ENCODE measurements around the gene CTNND1.

The CTNND1 gene

GRCh38 chr11:57764566-57764965, 3.0 kb downstream of the CTNND1 start:
- Histone ChIP-seq H3K4me3 (ENCODE audit: low read depth, low read length) (peak overlapping the region; percentile 50; the same call in 1 of the 2 replicates), H3K4me1 (ENCODE audit: control insufficient read depth, insufficient read depth, low read length) (peaks cover 8% of the 10 kb centered on the region; the same call in 1 of the 2 replicates), H3K27ac (ENCODE audit: extremely low read depth, low read depth, low read length) (no peak overlapping the region), H3K9me3 (ENCODE audit: control insufficient read depth, insufficient read depth, low read depth, low read length) (no peaks in the 10 kb centered on the region), H3K36me3 (ENCODE audit: control insufficient read depth in 2 of 2, insufficient read depth in 1 of 2, low read length in 2 of 2) (no peaks in the 10 kb centered on the region)
- CTCF ChIA-PET, result interaction anchor here (0.7 to 10.5 kb wide), 6 partner anchors 9 to 37 kb away, joined by 3 to 151 read pairs (median 5); partner anchors contain the start of gene BTBD18
- POLR2A ChIA-PET, result interaction anchor here (1.0 to 4.8 kb wide), 4 partner anchors 12 to 23 kb away, joined by 4 to 50 read pairs (median 18); partner anchors contain the start of gene SELENOH
- TF ChIP-seq PRDM6 (tag by site-specific recombination; IDR thresholded peaks at IDR 0.05) (0 out of 2 replicates have a peak, but pooled peaks have one; percentile 12), PRDM10 (tag by site-specific recombination; IDR thresholded peaks at IDR 0.05) (peak; percentile 56), HOXC10 (CRISPR knock-in tag; IDR thresholded peaks at IDR 0.05) (no peak)

- H3K4me3 ChIP-seq (ENCODE audit: low read depth, low read length), result no peak overlapping the region
- ChIA-PET CTCF (interaction anchor here (0.7 to 10.5 kb wide), 6 partner anchors 9 to 54 kb away, joined by 3 to 151 read pairs (median 4); partner anchors contain the start of gene BTBD18), POLR2A (interaction anchor here (1.0 to 4.8 kb wide), 4 partner anchors 12 to 23 kb away, joined by 4 to 50 read pairs (median 18); partner anchors contain the start of gene SELENOH)
- H3K27ac ChIP-seq (ENCODE audit: extremely low read depth, low read depth, low read length), result no peak overlapping the region
- no peak for TF ChIP-seq SCRT1 (tag by site-specific recombination; IDR thresholded peaks at IDR 0.05; ENCODE audit: borderline replicate concordance)
- no peak for TF ChIP-seq ZNF292 (tag by site-specific recombination; IDR thresholded peaks at IDR 0.05; ENCODE audit: borderline replicate concordance, low read depth)
- TF ChIP-seq ZNF274 (IDR thresholded peaks at IDR 0.05; ENCODE audit: low read length), result no peak
- no peak for TF ChIP-seq ZNF274 (tag by site-specific recombination; IDR thresholded peaks at IDR 0.05; ENCODE audit: borderline replicate concordance)
- no peak for TF ChIP-seq ZNF341 (tag by site-specific recombination; IDR thresholded peaks at IDR 0.05; ENCODE audit: low read depth)
- TF ChIP-seq ZNF544 (tag by site-specific recombination; IDR thresholded peaks at IDR 0.05), result no peak
- TF ChIP-seq ZNF600 (tag by site-specific recombination; IDR thresholded peaks at IDR 0.05), result no peak
- no peak for TF ChIP-seq ZNF214 (tag by site-specific recombination; IDR thresholded peaks at IDR 0.05; ENCODE audit: borderline replicate concordance)
- TF ChIP-seq ZNF473 (tag by site-specific recombination; IDR thresholded peaks at IDR 0.05), result no peak
- no peak for TF ChIP-seq MEIS1 (CRISPR knock-in tag; IDR thresholded peaks at IDR 0.05; ENCODE audit: borderline replicate concordance)
- no peaks in the 10 kb centered on the region for H3K36me3 ChIP-seq (ENCODE audit: control insufficient read depth in 2 of 2, insufficient read depth in 1 of 2, low read length in 2 of 2)
- peaks cover 8% of the 10 kb centered on the region; the same call in 1 of the 2 replicates for H3K4me1 ChIP-seq (ENCODE audit: control insufficient read depth, insufficient read depth, low read length)
- H3K9me3 ChIP-seq (ENCODE audit: control insufficient read depth, insufficient read depth, low read depth, low read length), result no peaks in the 10 kb centered on the region
Measured at GRCh38 chr11:57764972-57765371, 3.4 kb downstream of the CTNND1 start.

GRCh38 chr11:57770793-57771192, 9.2 kb downstream of the CTNND1 start:
- H3K27ac ChIP-seq (ENCODE audit: extremely low read depth, low read depth, low read length), result no peak overlapping the region
- POLR2A ChIA-PET, result no interaction called here
- H3K4me3 ChIP-seq (ENCODE audit: low read depth, low read length), result no peak overlapping the region
- no peaks in the 10 kb centered on the region for H3K9me3 ChIP-seq (ENCODE audit: control insufficient read depth, insufficient read depth, low read depth, low read length)
- peaks cover 4% of the 10 kb centered on the region; the same call in 1 of the 2 replicates for H3K4me1 ChIP-seq (ENCODE audit: control insufficient read depth, insufficient read depth, low read length)
- TF ChIP-seq ZFP37 (tag by site-specific recombination; IDR thresholded peaks at IDR 0.05) (no peak), ZNF433 (tag by site-specific recombination; IDR thresholded peaks at IDR 0.05; ENCODE audit: low read depth) (no peak), ZNF174 (tag by site-specific recombination; IDR thresholded peaks at IDR 0.05) (no peak), ZNF580 (tag by site-specific recombination; IDR thresholded peaks at IDR 0.05) (no peak), ZBTB20 (tag by site-specific recombination; IDR thresholded peaks at IDR 0.05) (no peak), ZNF239 (tag by site-specific recombination; IDR thresholded peaks at IDR 0.05) (no peak), ZNF416 (tag by site-specific recombination; IDR thresholded peaks at IDR 0.05) (no peak)
- CTCF ChIA-PET, result interaction anchor here (0.6 to 1.6 kb wide), 2 partner anchors 30 to 83 kb away, joined by 4 to 7 read pairs; no protein-coding TSS in a partner anchor
- H3K36me3 ChIP-seq (ENCODE audit: control insufficient read depth in 2 of 2, insufficient read depth in 1 of 2, low read length in 2 of 2), result no peaks in the 10 kb centered on the region
